HG02840 (cell line): ENCODE results near the gene MRFAP1.
"Not testable (repeated sequence)": the region's sequence is repeated elsewhere in the genome, so short reads cannot be mapped to it uniquely, and the experiment has no call there.

Experiments
- ATAC-seq: cut with Tn5 transposase; IDR thresholded peaks from one replicate; pipeline ENCODE4 v1.9.1; 2021; ENCODE audit warnings: mild to moderate bottlenecking, moderate library complexity, moderate number of reproducible peaks; ENCODE audit not compliant: unreplicated experiment, low FRiP score

The MRFAP1 gene

GRCh38 chr4:6632125-6632524 lies 8.4 kb upstream of the MRFAP1 start:
- no peak for ATAC-seq

DNA sequence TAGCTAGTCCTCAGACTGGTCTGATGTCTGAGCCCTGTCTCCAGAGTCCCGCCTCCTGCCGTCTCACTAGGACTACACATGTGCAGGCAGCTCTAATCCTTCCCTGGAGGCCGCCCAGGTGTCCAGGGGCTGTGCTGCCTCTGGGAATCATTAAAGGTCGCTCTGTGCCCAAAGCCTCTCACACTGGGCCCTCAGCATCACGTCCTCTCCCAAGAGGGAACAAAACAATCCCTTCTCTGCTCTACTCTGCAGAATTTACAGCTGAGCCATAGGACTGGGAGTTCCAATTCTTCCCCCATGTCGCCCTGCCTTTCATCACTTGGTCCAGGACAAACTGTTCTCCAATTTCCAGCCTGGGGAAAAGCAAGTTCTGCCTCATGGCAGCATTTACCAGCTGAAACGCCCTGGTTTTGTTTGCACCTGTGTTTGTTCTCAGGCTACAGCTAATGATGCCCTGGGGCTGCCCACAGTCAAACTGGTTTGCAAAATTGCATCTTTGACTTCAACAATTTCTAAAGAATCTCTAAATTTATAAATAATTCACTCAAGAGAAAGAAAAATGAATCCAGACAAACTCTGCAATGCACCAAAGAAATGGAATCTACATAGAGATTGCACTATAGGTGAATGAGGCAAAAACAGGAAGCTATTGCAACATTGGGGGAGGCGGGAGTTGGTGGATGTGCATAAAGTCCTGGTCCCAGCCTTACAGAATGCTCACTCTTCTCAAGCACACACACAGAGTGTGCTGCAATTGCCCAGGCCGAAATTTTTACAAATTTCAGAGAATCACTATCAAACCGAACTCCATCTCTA lies 7.2 kb upstream of the MRFAP1 start:
- ATAC-seq = no peak

GRCh38 chr4:6634746-6635145 lies 5.7 kb upstream of the MRFAP1 start:
- ATAC-seq = no peak

DNA sequence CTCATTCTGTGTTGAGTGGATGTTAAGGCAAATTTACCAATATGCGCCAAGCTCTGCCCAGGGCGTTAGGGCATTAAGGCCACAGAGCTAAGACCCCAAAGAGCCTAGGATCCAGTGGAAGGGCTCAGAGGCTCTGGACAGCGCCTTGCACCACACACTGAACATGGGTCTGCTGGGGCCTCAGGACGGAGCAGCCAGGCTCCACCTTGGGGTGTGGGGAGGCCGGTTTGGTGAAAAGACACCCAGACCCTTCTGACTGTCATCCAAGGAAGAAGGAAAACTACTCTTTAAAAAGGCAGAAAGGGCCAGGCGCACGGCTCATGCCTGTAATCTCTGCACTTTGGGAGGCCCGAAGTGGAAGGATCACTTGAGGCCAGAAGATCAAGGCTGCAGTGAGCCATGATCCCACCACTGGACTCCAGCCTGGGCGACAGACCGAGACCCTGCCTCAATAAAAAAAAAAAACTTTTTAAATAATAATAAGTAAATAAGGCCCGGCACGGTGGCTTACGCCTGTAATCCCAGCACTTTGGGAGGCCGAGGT lies 1.3 kb upstream of the MRFAP1 start:
- no peak for ATAC-seq

DNA sequence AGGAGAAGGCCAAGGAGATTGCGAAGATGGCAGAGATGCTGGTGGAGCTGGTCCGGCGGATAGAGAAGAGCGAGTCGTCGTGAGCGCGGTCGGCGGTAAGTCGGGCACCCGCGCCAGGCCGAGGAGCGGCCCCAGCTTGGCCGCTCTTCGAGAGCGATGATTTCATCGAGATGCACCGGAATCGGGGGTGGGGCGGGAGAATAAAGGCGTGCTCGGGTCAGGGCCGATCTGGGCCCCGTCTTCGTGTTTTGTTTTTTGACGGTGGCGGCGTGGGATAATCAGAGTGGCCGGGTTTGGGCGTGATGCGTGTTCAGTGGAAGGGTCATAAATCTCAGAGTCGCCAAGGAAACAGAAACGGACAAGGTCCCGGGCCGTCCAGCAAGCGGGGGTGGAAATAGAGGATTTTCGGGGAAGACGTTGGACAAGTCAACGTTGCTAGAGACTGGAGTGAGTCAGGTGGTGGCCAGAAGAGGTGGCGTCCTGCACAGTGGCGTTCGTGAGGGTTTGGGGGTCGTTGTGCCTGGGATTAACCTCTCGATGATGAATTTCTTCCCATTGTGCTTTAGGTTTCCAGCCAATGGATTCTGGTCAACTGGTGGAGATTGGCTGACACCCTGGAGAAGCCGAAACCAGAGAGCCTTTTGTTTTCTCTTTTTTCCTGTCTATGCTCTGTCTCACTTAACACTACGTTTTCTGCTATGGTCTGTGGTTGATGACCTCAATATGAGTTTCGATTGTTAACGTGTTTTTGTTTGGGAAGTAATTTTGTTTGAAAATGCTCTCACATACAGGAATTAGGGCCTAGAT lies 882 bp downstream of the MRFAP1 start:
- ATAC-seq = peak; percentile 29

- no peak for ATAC-seq
Observed at GRCh38 chr4:6641971-6642320, 1.5 kb downstream of the MRFAP1 start.

GRCh38 chr4:6643141-6643847 lies 2.8 kb downstream of the MRFAP1 start:
- no peak for ATAC-seq

DNA sequence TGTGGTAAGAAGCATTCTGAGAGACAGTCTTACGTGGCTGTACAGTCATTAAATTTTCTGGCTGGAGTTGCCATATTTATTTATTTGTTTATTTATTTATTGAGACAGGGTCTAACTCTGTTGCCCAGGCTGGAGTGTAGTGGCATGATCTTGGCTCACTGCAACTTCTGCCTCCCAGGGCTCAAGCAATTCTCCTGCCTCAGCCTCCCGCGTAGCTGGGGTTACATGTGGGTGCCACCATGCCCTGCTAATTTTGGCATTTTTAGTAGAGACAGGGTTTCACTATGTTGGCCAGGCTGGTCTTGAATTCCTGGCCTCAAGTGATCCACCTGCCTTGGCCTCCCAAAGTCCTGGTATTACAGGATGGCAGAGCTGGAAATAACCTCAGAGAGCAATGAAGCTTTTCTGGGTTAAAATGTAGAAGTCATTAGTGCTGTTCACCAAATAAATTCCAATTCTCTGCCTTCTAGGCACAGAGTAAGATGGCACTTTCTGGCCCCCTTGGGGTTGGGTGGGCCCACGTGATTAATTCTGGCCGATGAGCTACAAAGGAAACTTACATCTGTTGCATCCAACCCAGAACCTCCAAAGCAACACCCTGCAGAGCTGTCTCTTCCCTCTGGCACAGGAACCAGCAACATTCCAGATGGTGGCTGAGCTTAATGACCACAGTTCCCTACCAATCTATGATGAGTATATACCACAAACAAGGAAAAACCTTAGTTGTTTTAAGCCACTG lies 4.5 kb downstream of the MRFAP1 start:
- ATAC-seq = no peak

- ATAC-seq = no peak
Observed at GRCh38 chr4:6647169-6647568, 6.7 kb downstream of the MRFAP1 start.

- ATAC-seq = no peak
Observed at GRCh38 chr4:6647582-6648230, 7.2 kb downstream of the MRFAP1 start.

DNA sequence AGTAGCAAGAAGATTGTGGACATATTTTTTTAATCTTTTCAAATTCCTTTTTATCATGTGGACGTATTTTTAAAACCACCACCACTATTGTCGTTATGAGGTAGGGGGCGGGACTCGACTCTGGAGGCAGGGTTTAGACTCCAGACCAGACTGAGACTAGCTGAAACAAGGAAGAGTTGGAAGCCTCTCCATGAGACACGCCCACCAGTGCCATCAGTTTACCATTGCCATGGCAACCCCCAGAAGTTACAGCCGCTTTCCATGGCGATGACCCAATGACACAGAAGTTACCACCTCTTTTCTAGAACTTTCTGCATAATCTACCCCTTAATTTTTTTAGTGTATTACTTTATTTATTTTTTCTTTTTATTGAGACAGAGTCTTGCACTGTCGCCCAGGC lies 8.7 kb downstream of the MRFAP1 start:
- no peak for ATAC-seq

DNA sequence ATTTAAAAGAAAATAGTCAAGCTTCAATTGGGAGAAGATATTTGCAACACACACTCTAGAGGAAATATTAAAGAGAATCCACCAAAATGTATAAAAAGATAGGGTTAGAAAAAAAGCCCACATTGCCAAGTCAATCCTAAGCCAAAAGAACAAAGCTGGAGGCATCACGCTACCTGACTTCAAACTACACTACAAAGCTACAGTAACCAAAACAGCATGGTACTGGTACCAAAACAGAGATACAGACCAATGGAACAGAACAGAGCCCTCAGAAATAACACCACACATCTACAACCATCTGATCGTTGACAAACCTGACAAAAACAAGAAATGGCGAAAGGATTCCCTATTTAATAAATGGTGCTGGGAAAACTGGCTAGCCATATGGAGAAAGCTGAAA lies 13.7 kb downstream of the MRFAP1 start:
- ATAC-seq = not testable (repeated sequence)

GRCh38 chr4:6655291-6655690 lies 14.8 kb downstream of the MRFAP1 start:
- ATAC-seq = not testable (repeated sequence)

DNA sequence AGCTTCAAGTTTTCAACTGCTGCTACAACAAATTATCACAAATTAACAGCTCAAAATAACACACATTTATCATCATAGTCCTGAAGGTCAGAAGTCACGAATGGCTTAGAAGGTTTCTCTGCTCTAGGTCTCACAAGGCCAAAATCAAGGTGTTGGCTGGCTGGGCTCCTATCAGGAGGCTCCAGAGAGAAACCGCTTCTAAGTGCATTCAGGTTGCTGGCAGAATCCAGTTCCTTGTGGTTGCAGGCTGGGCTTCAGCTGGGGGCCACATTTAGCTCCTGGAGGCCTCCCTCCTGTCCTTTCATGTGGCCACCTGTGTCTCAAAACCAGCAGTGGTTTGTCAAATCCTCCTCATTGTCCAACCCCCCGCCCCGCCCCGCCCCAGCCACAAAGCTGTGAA lies 15.4 kb downstream of the MRFAP1 start:
- no peak for ATAC-seq

- ATAC-seq = no peak
Observed at GRCh38 chr4:6657242-6658208, 17.0 kb downstream of the MRFAP1 start.

DNA sequence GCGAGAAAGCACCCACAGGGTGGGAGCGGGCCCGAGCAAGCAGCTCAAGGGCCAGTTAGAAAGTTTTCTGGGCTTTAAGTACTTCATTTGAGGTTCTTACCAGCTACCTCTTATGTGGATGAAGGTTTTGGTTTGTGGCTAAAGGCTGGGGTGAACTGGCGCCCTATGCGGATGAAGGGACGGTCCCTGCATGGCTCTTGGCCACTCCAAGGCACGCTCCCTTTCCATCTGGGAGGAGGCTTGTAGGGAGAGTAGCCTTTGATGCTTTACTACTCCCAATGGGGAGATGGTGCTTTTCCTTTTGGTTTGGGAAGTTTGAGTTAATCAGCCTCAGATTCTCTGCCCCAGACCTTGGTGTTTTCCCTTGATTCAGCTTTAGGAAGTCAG lies 17.7 kb downstream of the MRFAP1 start:
- no peak for ATAC-seq

GRCh38 chr4:6658597-6659075 lies 18.2 kb downstream of the MRFAP1 start:
- no peak for ATAC-seq

DNA sequence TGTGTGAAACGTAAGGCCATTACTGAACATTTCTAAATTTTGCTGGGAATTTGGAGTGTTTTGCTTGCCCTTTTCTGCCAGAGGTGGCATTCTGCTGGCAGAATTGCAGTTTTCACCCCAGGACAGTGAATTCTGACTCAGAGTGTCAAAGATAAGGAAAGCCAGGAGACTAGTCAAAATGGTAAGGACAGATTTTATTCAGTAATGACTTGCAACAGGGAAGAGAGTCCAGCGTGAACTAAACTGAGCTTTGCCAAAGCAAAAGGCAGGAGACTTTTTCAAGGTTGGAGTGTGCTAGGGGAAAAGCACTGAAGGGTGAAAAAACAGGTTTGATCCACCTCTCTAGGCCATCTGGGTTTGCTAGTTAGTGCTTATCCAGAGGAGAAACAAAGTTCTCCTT lies 19.4 kb downstream of the MRFAP1 start:
- no peak for ATAC-seq

- ATAC-seq = no peak
Observed at GRCh38 chr4:6660430-6660829, 19.9 kb downstream of the MRFAP1 start.
